Activated naive CD8-positive, alpha-beta T cell treated with anti-CD3 and anti-CD28 coated beads, Interleukin-2, amount 50 U/mL, for 16 hours (primary cell): ENCODE results near the gene APPL2.
"Not testable (repeated sequence)": the region's sequence is repeated elsewhere in the genome, so short reads cannot be mapped to it uniquely, and the experiment has no call there.

Experiments used
- DNase-seq: peaks from one replicate; pipeline ENCODE4 v3.0.0-alpha.2; 2020; ENCODE audit warnings: low read depth, low spot score

APPL2 gene

DNA sequence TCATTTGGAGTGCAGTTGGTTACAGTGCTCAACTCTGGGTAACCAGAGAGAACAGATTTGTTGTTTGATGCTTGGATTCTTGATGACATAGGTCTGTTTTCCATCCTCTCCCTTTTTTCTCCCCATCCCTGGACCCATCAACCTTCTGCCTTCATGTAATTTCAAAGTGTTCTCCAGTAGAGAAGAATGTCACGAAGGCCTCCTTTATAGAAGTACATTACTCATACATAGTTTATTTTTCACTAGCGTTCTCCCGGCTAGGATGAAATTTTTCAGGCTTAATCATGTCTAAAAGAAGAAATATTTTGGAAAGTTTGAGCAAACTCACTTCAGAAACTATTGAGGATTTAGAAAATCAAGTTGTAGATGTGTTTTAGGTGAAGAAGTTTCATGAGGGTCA, 20.9 kb upstream of the APPL2 start:
- DNase-seq: no peak

DNA sequence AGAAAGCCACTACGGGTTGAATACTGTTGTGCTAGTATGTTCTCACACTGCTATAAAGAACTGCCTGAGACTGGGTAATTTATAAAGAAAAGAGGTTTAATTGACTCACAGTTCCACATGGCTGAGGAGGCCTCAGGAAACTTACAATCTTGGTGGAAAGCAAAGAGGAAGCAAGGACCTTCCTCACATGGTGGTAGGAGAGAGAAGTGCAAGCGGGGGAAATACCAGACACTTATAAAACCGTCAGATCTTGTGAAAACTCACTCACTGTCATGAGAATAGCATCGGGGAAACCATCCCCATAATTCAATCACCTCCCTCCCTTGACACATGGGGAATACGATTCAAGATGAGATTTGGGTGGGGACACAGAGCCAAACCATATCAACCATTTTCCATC, 20.5 kb upstream of the APPL2 start:
- DNase-seq: not testable (repeated sequence)

DNA sequence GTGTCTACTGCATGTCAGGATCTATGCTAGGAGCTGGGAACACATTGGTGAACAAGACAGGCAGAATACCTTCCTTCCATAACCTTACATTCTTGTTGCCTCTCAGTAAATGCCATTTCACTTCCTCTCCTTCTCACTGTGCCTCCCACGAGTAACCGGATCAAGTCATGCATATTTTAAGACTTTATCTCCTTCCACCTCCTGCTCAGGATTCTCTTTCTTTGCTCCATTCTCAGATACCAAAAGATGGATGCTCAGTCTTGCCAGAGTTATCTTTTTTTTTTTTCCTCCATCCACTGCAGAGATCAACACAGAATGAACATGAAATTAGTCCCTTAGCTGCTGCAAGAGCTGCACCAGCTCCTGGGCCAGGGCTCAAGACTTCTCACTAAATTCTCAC, 20.0 kb upstream of the APPL2 start:
- no peak for DNase-seq

DNA sequence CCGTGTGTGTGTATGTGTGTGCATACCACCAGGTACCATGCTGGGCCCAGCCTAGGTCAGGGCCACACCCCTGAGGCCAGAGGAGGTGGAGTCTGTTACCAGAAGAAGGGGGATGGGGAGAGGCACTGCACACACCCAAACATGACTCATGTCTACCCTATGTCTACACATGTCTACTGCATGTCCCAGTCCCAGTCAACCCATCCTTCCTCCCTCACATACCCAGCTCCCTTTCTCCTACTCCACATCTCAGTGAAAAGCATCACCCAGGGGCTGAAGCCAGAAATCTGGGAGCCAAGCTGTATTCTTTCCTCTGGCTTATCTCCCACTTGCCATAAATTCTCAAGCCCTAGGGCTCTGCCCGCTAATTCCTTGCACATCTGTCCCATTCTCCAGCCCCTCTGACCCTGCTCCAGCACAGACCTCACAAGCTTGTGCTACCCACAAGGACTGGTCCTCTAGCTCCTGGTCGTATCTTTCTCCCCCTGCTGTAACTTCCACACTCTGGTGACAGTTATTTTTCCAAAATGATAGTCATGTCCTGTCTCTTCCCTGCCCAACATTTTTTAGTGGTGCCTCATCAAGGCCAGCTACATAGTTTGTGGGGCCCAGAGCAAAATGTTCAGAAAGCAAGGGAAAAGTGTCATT, 18.0 kb upstream of the APPL2 start:
- no peak for DNase-seq

DNA sequence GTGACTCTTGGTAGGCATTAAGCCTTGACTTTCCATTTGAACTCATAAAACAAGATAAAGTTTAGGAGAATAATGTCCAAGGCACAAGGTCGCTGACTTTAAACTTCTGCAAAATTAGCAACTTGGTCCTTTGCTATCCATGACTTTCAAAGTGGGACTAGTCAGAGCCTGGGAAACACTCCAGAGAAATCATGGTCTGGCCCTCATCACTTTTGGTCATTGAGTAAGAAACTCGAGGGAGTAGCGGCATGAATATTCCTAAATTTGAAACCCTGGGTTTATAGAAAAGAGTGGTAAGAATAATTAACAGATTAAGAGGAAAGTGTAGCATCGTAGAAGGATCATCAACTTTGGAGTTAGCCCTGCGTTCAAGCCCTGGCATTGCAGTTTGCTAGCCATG, 16.9 kb upstream of the APPL2 start:
- no peak for DNase-seq

DNA sequence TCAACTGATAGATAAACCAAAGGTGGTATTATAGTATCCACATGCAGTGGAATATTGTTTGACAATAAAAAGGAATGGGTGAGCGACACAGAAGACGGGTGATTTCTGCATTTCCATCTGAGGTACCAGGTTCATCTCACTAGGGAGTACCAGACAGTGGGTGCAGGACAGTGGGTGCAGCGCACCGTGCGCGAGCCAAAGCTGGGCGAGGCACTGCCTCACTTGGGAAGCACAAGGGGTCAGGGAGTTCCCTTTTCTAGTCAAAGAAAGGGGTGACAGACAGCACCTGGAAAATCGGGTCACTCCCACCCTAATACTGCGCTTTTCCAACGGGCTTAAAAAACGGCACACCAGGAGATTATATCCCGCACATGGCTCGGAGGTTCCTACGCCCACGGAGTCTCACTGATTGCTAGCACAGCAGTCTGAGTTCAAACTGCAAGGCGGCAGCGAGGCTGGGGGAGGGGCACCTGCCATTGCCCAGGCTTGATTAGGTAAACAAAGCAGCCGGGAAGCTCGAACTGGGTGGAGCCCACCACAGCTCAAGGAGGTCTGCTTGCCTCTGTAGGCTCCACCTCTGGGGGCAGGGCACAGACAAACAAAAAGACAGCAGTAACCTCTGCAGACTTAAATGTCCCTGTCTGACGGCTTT, 9.9 kb upstream of the APPL2 start:
- not testable (repeated sequence) for DNase-seq

DNA sequence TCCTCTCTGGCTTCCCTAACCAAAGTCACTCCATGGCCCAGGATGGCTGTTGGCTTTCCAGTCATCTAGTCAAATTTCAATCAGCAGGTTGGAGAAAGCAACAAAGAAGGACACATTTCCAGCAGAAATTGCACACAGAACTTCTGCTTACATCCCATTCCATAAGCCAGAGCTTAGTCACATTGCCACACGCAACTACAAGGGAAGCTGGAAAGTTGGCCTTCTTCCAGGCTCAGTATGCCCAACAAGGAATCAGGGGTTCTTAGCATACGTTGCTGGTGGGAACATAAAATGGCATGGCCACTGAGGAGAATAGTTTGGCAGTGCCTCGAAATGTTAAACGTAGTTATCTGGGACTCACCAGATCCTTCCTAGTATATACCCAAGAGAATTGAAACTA, 9.3 kb upstream of the APPL2 start:
- DNase-seq: no peak

DNA sequence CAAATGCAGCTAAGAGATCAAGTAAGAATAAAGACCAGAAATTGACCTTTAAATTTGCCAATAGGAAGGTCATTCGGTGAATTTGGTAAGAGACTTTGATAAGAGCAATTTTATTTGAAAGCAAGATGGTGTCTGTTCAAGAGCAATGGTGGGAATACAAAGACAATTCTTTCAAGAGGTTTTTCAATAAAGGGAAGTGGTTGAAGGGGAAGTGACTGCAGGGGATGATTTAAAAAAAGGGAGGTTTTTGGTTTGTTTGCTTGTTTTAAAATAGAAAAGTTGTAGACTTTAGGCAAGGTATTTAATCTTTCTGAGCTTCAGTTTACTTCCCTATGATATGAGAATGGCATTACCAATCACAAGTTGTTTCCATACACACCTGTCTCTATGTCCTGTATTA, 4.3 kb upstream of the APPL2 start:
- no peak for DNase-seq

DNA sequence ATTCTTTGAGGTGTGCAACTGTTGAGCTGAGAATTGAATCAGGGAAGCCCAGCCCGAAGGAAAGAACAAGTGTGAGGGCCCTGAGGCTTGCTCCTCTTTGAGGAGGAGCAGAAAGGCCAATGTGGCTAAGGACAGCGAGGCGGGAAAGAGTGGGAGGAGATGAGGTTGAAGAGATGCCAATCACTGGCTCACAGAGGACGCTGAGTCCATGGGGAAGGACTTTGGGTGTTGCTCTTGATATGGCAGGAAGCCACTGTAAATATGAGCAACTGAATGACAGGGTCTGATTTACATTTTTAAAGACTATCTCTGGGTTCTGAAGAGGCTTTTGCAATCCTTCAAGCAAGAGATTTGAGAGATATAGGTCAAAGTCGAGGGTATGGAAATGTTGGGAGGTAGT, 3.3 kb upstream of the APPL2 start:
- DNase-seq: no peak

DNA sequence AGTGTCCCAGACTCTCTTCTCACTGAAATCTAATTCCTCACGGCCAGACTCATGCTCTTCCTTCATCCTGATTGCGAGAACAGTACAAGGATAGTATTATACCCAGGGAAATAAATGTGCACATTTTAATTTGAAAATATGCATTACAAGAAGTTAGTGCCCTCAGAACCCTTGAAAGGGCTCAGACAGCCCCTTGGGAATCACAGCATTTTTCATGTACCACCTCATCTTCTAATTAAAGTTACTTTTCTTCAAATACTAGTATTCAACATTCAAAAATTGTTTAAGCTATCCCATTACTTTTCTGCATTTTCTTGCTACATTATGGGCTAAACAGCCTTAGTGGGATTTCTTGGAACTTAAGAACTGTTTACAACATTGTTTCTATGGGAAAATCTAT, 1.7 kb upstream of the APPL2 start:
- DNase-seq: no peak

DNA sequence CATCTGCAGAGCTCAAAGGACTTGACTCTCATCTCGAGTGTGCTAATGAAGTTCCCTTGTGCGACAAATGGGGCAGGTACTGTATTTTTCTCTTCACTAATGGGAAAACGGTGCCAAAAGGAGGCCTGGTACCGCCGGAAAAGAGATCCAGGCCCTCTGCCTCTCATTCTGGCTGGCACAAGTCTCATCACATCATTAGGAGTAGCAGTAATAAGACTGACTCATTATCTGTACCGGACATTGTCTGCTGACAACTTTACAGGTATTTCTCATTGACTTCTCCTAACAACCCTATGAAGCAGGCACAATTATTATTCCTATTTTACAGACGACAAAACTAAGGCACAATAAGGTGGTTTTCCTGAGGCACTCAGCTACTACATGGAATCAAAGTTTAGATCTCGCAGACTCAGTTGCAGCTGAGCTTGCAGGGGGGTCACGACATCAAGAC, 668 bp downstream of the APPL2 start:
- no peak for DNase-seq

DNA sequence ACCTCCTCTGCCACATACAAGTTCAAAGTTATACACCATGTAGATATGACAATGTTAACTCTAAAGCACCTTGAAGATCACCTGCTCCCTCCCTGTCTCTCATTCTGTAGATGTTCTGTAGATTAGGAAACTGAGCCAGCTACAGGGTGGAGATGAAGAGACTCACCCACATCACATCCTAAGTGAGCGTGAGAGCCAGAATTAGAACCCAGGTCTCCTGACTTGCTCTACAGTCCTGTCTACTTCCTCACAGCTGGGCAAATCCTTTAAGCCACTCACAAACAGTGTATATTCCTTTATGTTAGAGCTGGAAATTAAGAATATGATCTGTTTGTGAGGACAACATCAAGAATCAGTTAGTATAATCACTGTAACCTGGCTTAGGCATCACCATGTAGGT, 1.8 kb downstream of the APPL2 start:
- DNase-seq: no peak

DNA sequence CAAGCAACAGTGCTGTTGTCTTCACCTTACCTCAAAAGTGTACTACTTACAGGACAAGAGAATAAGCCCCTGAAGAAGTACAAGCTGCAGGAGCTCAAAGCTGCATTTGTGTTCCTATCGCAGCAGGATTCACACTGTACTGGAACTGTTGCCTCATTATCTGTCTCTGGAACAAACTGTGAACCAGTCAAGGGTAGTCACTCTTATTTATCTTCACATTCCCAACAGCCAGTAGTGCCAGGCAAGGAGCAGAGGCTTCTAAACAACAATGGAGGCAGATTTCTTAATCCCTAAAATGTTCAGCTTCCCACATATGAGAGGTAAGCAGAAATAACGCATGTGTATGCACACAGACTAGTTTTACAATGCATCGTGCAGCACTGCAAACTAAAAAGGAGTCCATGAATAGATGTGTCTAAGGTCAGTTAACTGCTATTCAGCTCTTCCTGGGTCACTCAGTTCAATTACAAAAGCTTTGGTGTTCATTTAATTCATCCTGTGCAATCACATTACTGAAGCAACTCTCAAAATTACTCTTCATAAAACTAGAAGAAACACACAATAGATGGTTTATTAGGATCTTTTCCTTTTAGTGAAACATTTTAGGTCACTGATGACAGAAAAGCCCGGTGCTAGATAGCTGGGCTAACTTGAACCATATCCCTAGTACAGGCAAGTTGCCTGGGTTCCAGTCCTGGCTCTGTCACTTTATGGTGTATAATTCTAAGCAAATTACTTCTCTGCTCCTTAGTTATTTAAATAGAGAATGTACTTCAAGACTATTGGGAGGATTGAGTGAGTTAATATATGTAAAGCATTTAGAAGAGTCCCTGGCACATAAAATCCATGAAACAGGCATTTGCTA, 2.7 kb downstream of the APPL2 start:
- DNase-seq: no peak

DNA sequence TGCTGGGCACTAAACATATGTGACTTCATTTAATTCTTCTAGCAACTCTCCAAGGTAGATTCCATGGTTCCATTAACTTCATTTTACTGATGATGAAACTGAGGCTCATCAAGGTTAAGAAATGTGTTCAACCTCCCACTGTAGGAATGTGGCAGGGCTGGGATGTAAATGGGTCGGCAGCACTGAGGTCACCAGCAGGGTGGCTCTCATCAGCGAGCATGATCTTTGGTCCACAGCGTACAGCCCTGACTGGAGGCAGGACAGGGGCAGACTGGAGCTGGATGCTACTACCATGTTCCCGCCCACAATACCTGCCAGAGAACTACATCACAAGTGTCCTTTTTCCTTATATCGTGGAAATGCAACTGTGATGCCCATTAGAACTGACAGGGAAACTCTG, 4.6 kb downstream of the APPL2 start:
- DNase-seq: no peak

DNA sequence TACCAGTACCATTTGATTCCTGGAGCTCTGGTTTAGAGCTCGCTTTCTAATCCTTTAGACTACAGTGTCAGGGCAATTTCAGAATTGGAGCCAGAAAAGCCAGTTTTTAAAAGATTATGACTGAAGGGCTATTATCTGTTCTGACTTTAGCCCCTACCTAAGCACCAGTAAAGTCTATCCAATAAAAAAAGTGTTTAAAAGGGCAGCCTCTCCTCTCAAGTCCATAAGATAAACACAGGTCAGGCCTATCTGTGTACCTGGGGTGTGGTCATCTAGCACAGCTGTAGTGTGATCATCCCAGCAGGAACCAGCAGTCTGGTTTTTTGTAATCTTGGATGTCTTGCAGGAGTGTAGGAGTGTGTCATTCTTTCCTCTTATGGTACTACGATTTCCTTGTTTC, 6.6 kb downstream of the APPL2 start:
- no peak for DNase-seq

DNA sequence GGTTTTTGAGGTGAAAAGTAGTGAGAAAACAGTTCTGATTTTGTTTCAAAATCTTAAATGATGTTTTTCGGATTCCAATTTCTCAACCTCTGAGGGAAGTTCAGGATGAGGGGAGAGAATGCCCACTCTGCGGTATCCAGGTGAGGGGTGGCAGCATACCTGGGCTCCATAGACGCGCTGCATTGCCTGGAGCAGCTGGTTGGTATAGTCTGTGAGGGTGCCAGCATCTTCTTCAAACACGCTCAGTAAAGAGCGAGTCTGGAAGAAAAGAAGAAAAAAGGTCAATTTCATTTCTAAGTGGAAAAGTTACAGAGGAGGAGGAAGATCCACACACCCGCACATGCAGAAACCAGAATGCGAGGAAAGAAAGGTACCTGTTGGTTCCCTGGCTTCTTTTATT, 7.0 kb downstream of the APPL2 start:
- no peak for DNase-seq

DNA sequence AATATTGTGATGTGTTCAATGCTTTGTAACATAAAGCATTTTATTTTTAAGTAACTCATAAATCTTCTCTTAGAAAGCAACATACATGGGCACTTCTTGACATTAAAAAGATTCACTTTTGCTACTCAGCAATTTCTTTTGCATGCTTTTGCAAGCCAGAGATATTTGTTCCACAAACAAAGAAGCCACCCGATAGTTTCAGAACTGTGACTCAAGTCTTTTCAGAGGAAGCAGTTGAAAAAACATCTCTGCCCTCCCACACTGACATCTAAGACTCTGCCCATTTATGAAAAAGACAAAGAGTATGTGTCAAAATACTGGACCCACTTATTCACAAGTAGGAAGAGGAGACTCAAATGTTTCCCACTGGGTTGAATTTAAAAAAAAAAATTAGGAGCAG, 7.5 kb downstream of the APPL2 start:
- DNase-seq: no peak

DNA sequence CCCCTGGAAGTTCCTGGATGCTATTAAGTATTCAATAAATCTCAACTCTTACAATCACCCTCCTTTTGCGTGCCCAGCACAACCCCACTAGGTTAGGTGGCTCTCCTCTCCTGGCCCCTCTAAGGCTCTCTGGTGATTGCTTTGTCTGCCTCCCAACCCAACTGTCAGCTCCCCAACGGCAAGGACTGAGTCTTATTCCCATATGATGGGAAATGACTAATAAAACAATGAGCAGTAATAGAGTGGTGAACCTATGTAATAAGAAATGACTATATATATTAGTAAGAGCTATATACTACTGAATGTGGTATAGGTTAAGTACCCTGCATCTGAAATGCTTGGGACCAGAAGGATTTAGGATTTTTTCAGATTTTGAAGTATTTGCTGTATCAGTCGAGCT, 8.1 kb downstream of the APPL2 start:
- no peak for DNase-seq

DNA sequence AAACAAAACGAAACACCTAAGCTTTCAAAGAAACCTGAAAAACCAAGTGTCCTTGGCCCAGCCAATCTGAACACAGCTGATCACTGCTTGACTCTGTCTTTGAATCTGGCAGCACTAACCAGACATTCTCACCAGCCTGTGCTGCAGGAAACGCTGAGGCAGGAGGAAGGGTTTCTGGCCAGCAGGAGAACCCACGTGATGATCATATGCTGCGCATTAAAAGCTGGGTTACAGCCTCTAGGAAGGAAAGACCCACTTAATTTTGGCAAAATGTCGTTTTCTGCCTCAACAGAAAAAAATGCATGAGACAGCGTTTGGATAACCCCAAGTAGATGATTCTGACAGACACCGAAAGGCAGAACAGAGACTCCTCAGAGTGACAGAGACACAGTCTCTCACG, 9.8 kb downstream of the APPL2 start:
- DNase-seq: no peak

DNA sequence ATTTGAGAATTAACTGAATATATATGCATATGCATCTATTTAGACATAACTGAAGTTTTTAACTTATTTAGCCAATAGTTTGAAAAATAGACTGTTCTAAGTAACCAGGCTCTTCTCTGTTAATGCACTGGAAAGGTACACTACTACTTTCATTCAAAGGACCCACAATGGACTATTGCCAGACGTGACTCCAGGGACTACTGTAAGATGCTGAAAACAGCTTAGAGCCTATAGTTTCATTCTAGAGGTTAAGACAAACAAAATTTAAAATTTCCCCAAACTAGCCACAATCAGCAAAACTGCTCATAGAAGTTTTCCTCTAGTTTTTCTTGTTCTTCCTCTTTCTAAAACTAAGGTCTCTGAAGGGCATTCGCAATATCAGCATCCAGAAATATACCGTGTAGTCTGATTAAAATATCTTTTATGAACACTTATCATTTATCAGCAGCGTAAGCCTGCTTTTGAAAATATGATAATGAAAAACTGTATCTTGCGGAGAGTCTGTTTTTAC, 10.4 kb downstream of the APPL2 start:
- no peak for DNase-seq

DNA sequence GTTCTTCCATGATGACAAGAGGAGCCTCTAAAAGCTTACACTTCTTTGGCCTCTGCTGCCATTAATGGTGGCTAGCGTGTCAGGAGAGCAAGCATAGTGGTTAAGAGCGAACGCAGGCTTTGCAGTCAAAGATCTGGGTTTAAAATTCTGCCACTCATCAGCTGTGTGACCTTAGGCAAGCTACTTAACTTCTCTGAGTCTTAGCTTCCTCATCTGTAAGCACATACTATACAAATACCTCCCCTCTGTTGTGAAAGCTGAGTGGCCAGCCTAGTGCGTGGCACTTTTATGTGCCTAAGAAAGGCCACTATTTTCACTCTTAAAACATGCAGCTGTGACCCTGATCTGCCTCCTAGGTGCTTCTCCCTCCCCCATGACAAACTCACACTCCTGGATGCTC, 11.6 kb downstream of the APPL2 start:
- no peak for DNase-seq

DNA sequence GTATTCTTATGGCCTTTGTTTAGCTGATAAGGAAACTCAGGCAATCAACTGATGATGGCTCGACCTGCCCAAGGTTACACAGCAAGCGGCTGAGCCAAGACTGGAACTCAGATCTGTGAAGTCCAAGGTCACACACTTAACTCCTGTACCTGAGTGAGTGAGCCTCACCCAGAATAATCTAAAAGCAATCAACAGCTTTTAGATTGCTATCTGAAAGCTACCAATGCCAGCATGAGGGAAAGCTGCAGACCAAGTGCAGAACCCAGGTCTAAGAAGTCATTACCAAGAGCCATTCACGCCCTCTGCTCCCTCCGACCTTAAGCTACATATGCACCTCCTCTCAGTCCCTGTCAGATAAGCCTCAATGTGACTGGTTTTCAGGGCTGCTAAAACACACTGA, 12.1 kb downstream of the APPL2 start:
- no peak for DNase-seq
